Measurements from ENCODE around the gene BLNK. TPM values are rescaled to one million over a fixed set of nuclear protein-coding genes. Genes with fewer than 3 reads are reported as not detected.

The BLNK gene
- total RNA-seq, 1 donor from 2014 or later = 11.2 TPM

DNA sequence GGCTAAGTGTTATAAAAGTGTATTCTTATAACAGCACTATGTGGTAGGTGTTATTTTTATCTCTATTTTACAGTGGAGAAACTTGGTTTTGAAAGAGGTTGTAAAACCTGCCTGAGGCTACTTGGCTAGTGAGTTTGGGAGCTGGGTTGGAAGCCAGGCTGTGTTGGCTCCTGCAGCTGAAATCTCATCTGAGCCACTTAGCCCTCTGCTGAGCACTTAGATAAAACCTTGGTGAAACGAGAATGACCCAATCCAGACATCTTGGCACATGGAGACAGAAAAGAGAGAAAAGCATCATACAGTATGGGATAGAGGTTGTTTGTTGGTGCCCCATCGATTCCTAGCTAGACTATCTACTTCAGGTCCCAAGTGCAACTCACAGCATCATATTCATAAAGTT lies 37.4 kb downstream of the BLNK start:
- Histone ChIP-seq H3K27ac (no peak overlapping the region), H3K4me3 (no peak overlapping the region), H3K27me3 (ENCODE audit: low read depth) (no peaks in the 10 kb centered on the region), H3K9me3 (no peaks in the 10 kb centered on the region), H3K4me1 (no peaks in the 10 kb centered on the region), H3K36me3 (no peaks in the 10 kb centered on the region)
- TF ChIP-seq, protein P1, sequence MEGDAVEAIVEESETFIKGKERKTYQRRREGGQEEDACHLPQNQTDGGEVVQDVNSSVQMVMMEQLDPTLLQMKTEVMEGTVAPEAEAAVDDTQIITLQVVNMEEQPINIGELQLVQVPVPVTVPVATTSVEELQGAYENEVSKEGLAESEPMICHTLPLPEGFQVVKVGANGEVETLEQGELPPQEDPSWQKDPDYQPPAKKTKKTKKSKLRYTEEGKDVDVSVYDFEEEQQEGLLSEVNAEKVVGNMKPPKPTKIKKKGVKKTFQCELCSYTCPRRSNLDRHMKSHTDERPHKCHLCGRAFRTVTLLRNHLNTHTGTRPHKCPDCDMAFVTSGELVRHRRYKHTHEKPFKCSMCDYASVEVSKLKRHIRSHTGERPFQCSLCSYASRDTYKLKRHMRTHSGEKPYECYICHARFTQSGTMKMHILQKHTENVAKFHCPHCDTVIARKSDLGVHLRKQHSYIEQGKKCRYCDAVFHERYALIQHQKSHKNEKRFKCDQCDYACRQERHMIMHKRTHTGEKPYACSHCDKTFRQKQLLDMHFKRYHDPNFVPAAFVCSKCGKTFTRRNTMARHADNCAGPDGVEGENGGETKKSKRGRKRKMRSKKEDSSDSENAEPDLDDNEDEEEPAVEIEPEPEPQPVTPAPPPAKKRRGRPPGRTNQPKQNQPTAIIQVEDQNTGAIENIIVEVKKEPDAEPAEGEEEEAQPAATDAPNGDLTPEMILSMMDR (IDR thresholded peaks at IDR 0.05) = no peak
- DNase-seq (no peak), ATAC-seq (no peak)
- intact Hi-C loops (cut with DNase I) = loop anchor here (5.0 kb wide), 1 partner anchor 58 kb away; no protein-coding TSS in a partner anchor

DNA sequence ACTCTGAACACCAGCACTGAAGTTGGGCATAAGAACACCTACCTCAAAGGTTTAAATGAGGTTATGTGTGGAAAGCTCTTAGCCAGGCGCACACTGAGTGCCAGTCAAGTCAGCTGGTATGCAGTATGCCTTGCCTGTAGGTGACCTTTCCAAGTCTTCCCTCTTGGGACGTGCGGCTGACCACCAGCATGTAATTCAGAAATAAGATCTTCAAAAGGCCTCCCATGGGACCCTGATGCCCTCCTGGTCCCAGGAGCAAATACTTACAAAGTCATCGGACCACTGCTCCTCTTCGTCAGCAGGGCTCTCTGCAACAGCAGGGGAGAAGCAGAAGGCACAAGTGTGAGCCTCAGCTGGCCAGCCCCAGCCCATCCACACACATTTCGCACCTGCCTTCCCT lies 40.8 kb downstream of the BLNK start:
- ATAC-seq = no peak
- TF ChIP-seq, protein P1 (IDR thresholded peaks at IDR 0.05) = no peak
- intact Hi-C loops (cut with DNase I) = loop anchor here (5.0 kb wide), 1 partner anchor 62 kb away; no protein-coding TSS in a partner anchor
- H3K4me3 ChIP-seq = no peak overlapping the region
- no peak for DNase-seq
- no peaks in the 10 kb centered on the region for H3K27me3 ChIP-seq (ENCODE audit: low read depth)
- H3K36me3 ChIP-seq = peaks cover 4% of the 10 kb centered on the region
- H3K4me1 ChIP-seq = no peaks in the 10 kb centered on the region
- no peaks in the 10 kb centered on the region for H3K9me3 ChIP-seq
- no peak overlapping the region for H3K27ac ChIP-seq

DNA sequence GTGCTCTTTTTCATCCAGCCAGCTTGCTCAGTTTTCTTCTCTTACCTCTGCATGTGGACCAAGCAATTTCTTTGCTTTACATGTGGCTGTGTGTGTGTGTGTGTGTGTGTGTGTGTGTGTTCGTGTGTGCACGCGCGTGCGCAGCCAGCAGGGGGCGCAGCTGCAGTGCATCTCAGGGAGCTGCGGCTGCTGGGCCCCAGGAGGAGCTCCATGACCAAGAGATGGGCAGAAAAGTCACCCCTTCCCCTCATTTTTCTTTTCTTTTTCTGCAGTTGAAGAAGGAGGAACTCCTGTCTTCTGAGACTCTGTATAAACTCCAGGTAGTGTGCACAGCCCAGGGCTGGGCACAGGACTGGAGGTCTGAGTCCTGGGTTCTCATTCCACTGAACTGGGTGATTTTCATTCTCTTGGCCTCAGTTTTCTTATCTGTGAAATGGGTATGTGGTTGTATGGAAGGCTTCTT lies 41.8 kb downstream of the BLNK start:
- TF ChIP-seq, protein P1 (IDR thresholded peaks at IDR 0.05) = peak; percentile 62
- Histone ChIP-seq H3K27ac (no peak overlapping the region), H3K27me3 (ENCODE audit: low read depth) (no peaks in the 10 kb centered on the region), H3K9me3 (no peaks in the 10 kb centered on the region), H3K36me3 (peaks cover 4% of the 10 kb centered on the region), H3K4me1 (no peaks in the 10 kb centered on the region), H3K4me3 (no peak overlapping the region)
- ATAC-seq (peak; percentile 86 to 94), DNase-seq (peak; percentile 87)
- intact Hi-C loops (cut with DNase I) = loop anchor here (5.0 kb wide), 1 partner anchor 63 kb away; no protein-coding TSS in a partner anchor

DNA sequence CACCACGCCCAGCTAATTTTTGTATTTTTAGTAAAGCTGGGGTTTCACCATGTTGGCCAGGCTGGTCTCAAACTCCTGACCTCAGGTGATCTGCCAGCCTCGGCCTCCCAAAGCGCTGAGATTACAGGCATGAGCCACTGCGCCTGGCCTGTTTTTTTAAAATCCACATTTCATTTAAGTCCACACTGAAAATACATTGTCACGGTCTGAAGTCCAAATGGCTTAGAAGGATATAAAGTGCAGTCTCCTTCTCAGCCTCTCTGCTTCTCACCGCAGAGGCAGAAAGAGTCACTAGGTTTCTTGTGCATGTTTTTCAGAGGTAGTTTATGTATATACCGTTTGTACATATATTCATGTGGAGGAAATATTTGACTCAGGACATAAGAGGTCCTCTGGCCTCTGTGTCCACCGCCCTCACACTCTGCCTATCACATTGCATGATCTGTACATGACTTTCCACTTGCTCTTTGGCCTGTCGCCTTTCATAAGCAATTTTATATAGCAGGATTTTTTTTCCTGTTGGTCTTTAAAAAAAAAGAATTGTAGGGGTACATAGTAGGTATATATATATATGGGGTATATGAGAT lies 42.9 kb downstream of the BLNK start:
- ATAC-seq (no peak), DNase-seq (no peak)

DNA sequence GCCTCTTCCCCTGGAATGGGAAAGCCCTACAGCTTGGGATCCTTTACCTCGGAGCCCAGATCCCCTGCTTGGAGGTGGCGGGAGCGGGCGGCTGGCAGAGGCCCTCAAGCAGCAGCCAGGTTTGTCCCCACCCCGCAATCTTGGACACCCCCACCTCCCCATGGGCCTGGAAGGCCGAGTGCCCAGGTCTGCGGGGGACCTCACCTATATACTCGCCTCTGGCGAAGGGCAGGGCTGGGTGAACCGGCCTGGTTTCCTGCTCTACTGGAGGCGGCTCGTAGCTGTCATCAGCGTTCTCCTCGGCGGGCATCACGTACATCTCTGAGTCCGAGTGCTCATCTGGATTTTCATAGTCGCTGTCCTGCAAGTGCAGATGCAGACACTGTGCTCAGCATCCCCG lies 44.2 kb downstream of the BLNK start:
- ATAC-seq (no peak), DNase-seq (no peak)
- Histone ChIP-seq H3K27ac (no peak overlapping the region), H3K9me3 (no peaks in the 10 kb centered on the region), H3K27me3 (ENCODE audit: low read depth) (no peaks in the 10 kb centered on the region), H3K36me3 (peaks cover 4% of the 10 kb centered on the region), H3K4me3 (no peak overlapping the region), H3K4me1 (no peaks in the 10 kb centered on the region)
- intact Hi-C loops (cut with DNase I) = no loop called here
- TF ChIP-seq, protein P1 (IDR thresholded peaks at IDR 0.05) = no peak

More for the DNA sequence above, 42.9 kb downstream of the BLNK start:
- Histone ChIP-seq H3K9me3 (no peaks in the 10 kb centered on the region), H3K27me3 (ENCODE audit: low read depth) (no peaks in the 10 kb centered on the region), H3K4me3 (no peak overlapping the region), H3K36me3 (peaks cover 4% of the 10 kb centered on the region), H3K4me1 (no peaks in the 10 kb centered on the region), H3K27ac (no peak overlapping the region)
- intact Hi-C loops (cut with DNase I) = no loop called here
- TF ChIP-seq, protein P1 (IDR thresholded peaks at IDR 0.05) = no peak

All from lower lobe of right lung (tissue), 2 donors.